Measurements from ENCODE around the gene SGPP2. TPM values are rescaled to one million over a fixed set of nuclear protein-coding genes. Genes with fewer than 3 reads are reported as not detected.

The SGPP2 gene
- total and polyA plus RNA-seq, 4 donors = 3.9 to 39.5 (median 23.0) TPM

DNA sequence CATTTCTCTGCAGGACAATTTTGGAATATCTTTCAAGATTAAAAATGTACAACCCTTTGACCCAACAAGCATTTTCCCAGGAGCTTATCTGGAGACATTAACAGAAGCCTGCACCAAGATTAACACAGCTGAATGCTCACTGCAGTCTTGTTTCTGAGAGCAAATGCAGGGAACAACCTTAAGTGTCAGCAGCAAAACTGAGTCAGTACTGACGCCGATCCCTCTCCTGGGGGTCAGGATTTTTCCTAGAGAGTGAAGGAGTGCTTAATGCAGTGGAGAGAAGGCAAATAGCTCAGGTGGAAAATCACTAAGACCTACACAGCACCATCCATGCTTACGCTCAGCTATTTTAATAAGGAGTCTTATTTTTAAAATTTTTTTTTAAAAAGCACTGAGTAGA is 42.8 kb upstream of the SGPP2 start:
- Histone ChIP-seq H3K27me3 (ENCODE audit: control insufficient read depth in 3 of 3, insufficient read depth in 3 of 3, low read length in 2 of 3) (peaks cover 0 to 2% (median 0%) of the 10 kb centered on the region in 3 donors), H3K9me3 (ENCODE audit: control insufficient read depth in 4 of 4, insufficient read depth in 3 of 4, low read length in 3 of 4) (no peaks in the 10 kb centered on the region), H3K4me3 (no peak overlapping the region), H3K27ac (ENCODE audit: low read depth in 1 of 2, low read length in 1 of 2) (no peak overlapping the region), H3K9ac (ENCODE audit: insufficient read depth in 1 of 2, low read length in 2 of 2) (no peak overlapping the region), H3K36me3 (ENCODE audit: control insufficient read depth in 4 of 4, insufficient read depth in 4 of 4, low read length in 4 of 4) (no peaks in the 10 kb centered on the region), H3K4me1 (ENCODE audit: control insufficient read depth in 5 of 5, insufficient read depth in 5 of 5, low read length in 5 of 5) (no peaks in the 10 kb centered on the region)
- DNase-seq (no peak), ATAC-seq (ENCODE audit: insufficient read depth, low FRiP score) (no peak)
- TF ChIP-seq, protein P1, sequence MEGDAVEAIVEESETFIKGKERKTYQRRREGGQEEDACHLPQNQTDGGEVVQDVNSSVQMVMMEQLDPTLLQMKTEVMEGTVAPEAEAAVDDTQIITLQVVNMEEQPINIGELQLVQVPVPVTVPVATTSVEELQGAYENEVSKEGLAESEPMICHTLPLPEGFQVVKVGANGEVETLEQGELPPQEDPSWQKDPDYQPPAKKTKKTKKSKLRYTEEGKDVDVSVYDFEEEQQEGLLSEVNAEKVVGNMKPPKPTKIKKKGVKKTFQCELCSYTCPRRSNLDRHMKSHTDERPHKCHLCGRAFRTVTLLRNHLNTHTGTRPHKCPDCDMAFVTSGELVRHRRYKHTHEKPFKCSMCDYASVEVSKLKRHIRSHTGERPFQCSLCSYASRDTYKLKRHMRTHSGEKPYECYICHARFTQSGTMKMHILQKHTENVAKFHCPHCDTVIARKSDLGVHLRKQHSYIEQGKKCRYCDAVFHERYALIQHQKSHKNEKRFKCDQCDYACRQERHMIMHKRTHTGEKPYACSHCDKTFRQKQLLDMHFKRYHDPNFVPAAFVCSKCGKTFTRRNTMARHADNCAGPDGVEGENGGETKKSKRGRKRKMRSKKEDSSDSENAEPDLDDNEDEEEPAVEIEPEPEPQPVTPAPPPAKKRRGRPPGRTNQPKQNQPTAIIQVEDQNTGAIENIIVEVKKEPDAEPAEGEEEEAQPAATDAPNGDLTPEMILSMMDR (IDR thresholded peaks at IDR 0.05; ENCODE audit: control extremely low read depth, extremely low read depth) = no peak
- WGBS, 2 donors = 76 to 87% methylated on average over 3 of the region's 3 CpGs

DNA sequence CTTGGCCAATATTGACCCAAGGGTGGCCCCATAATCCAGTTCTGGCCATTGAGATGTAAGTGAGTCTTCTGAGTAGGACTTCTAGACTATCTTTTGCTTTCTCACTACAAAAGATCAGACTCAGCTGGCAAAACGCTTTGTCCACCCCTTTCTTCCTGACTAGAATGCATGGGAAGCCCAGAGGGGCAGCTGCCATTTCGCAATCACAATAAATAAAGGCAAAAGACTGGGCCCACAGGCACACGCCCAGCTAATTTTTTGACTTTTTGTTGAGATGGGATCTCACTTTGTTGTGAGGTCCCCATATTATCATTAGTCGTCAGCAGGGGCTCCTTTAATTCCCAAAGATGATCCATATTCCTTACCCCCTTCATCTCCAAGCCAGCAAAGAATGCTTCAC is 41.1 kb upstream of the SGPP2 start:
- Histone ChIP-seq H3K9me3 (ENCODE audit: control insufficient read depth in 4 of 4, insufficient read depth in 3 of 4, low read length in 3 of 4) (no peaks in the 10 kb centered on the region), H3K27me3 (ENCODE audit: control insufficient read depth in 3 of 3, insufficient read depth in 3 of 3, low read length in 2 of 3) (peaks cover 0 to 2% (median 0%) of the 10 kb centered on the region in 3 donors), H3K4me3 (no peak overlapping the region), H3K27ac (ENCODE audit: low read depth in 1 of 2, low read length in 1 of 2) (no peak overlapping the region), H3K4me1 (ENCODE audit: control insufficient read depth in 5 of 5, insufficient read depth in 5 of 5, low read length in 5 of 5) (no peaks in the 10 kb centered on the region), H3K9ac (ENCODE audit: insufficient read depth in 1 of 2, low read length in 2 of 2) (no peak overlapping the region), H3K36me3 (ENCODE audit: control insufficient read depth in 4 of 4, insufficient read depth in 4 of 4, low read length in 4 of 4) (no peaks in the 10 kb centered on the region)
- WGBS, 2 donors = 82 to 87% methylated on average over 4 of the region's 4 CpGs
- ATAC-seq (ENCODE audit: insufficient read depth, low FRiP score) = no peak
- no peak for DNase-seq
- TF ChIP-seq, protein P1 (IDR thresholded peaks at IDR 0.05; ENCODE audit: control extremely low read depth, extremely low read depth) = no peak

DNA sequence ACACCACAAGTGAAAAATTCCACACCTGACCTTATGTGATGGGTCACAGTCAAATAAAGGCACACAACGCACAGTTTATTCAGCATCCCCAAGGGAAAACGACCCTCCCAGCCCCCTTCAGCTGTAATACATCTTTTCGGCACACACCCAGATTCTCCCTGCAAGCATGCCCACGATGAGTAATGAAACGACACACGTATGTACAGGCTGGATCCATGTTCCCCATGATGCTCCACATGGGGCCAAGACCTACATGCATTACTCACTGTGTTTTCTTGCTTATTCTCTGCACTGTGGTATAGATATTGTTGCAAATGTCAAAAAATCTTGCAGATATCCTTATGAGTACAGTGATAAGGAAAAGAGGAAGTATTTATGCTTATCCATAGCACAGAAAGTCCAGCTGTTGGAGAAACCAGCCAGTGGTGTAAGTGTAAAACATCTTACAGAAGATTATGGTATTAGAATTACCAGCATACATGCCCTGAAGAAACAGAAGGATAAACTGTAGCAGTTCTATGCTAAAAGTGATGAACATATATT is 32.5 kb upstream of the SGPP2 start:
- H3K9ac ChIP-seq (ENCODE audit: insufficient read depth in 1 of 2, low read length in 2 of 2) = no peak overlapping the region

More for the DNA sequence above, 32.5 kb upstream of the SGPP2 start:
- DNase-seq (no peak), ATAC-seq (ENCODE audit: insufficient read depth, low FRiP score) (no peak)
- H3K27me3 ChIP-seq (ENCODE audit: control insufficient read depth in 3 of 3, insufficient read depth in 3 of 3, low read length in 2 of 3) = no peaks in the 10 kb centered on the region
- no peaks in the 10 kb centered on the region for H3K4me1 ChIP-seq (ENCODE audit: control insufficient read depth in 5 of 5, insufficient read depth in 5 of 5, low read length in 5 of 5)
- H3K36me3 ChIP-seq (ENCODE audit: control insufficient read depth in 4 of 4, insufficient read depth in 4 of 4, low read length in 4 of 4) = no peaks in the 10 kb centered on the region
- no peak overlapping the region for H3K27ac ChIP-seq (ENCODE audit: low read depth in 1 of 2, low read length in 1 of 2)
- TF ChIP-seq, protein P1 (IDR thresholded peaks at IDR 0.05; ENCODE audit: control extremely low read depth, extremely low read depth) = no peak
- H3K9me3 ChIP-seq (ENCODE audit: control insufficient read depth in 4 of 4, insufficient read depth in 3 of 4, low read length in 3 of 4) = no peaks in the 10 kb centered on the region
- no peak overlapping the region for H3K4me3 ChIP-seq
- 65 to 72% methylated on average over 6 of the region's 6 CpGs for WGBS, 2 donors

Data from lung (tissue), 12 donors.